HepG2 (cell line): ENCODE data around the gene ESR1. TPM values are rescaled to one million over a fixed set of nuclear protein-coding genes. Genes with fewer than 3 reads are reported as not detected.

Experiments used
- ATAC-seq: fragments of 200-7000 bp; cut with Tn5 transposase; 3 replicates; pipeline ENCODE4 v1.9.1; 2020; ENCODE audit warnings: mild to moderate bottlenecking, moderate library complexity
- BruUV-seq: library from RNA; stranded (reverse); fragments of 400-500 nt; replicated peaks from 2 replicates; lab custom pipeline; 2021; lab: Mats Ljungman, UMichigan
- CTCF ChIA-PET: fragments of 300-600 bp; formaldehyde crosslinking; extraction: SDS; loops from one replicate; lab custom pipeline; 2021; ENCODE audit warnings: low total read pairs, inconsistent platforms, low intra/inter-chr PET ratio; lab: Yijun Ruan, JAX
- POLR2A ChIA-PET: fragments of 350-600 bp; sonication (Branson Sonifier 250); formaldehyde crosslinking; loops from one replicate; lab custom pipeline; 2020; ENCODE audit warnings: antibody characterized with exemption, inconsistent platforms; lab: Yijun Ruan, JAX
- DNase-seq: peaks from one replicate; pipeline ENCODE4 v3.0.0-alpha.2; 2015; ENCODE audit warnings: low spot score
- FAIRE-seq: peaks from 3 replicates; lab custom pipeline; 2011; peaks lifted over from hg19 to GRCh38; lab: Jason Lieb, UNC
- H2AFZ ChIP-seq: one replicate; pipeline ENCODE4 v1.6.1; 2011; ENCODE audit warnings: low read length, inconsistent platforms
- H3K27ac ChIP-seq: fragments of 300-600 bp; 3 replicates; pipeline ENCODE4 v1.8.0; 2011; ENCODE audit warnings: mixed run types, mild to moderate bottlenecking, mixed read lengths, low read length, inconsistent platforms; ENCODE audit not compliant: insufficient read depth; ENCODE audit errors: extremely low read length
- H3K27me3 ChIP-seq, 2 experiments: fragments of 200-600 bp in 1 of 2; 2 replicates in 1 of 2; 3 replicates in 1 of 2; pipeline versions ENCODE4 v1.6.0 to v1.8.0; 2011; ENCODE audit warnings: low read length in 2 of 2, mild to moderate bottlenecking in 2 of 2, moderate library complexity in 2 of 2, inconsistent platforms in 1 of 2; ENCODE audit not compliant: insufficient read depth in 2 of 2, control insufficient read depth in 1 of 2
- H3K36me3 ChIP-seq, 2 experiments: fragments of 200-600 bp in 1 of 2; replicated peaks in 1 of 2; 2 replicates in 1 of 2; 3 replicates in 1 of 2; pipeline versions ENCODE4 v1.5.1 to v1.8.0; 2011; ENCODE audit warnings: low read length in 2 of 2, inconsistent platforms in 1 of 2; ENCODE audit not compliant: insufficient read depth in 2 of 2, control insufficient read depth in 1 of 2
- H3K4me1 ChIP-seq: 2 replicates; pipeline ENCODE4 v1.5.1; 2012; ENCODE audit warnings: low read length, inconsistent platforms; ENCODE audit not compliant: insufficient read depth
- H3K4me2 ChIP-seq: 2 replicates; pipeline ENCODE4 v1.6.0; 2011; ENCODE audit warnings: low read depth, low read length, inconsistent platforms
- H3K4me3 ChIP-seq, 3 experiments: fragments of 200-600 bp in 1 of 3; sonication (generic), shearing (Covaris generic) in 1 of 3; replicated peaks in 1 of 3; 2 replicates each; pipeline ENCODE4 v1.5.1; 2011 to 2016; ENCODE audit warnings: low read length in 3 of 3, inconsistent platforms in 2 of 3, low read depth in 2 of 3, mild to moderate bottlenecking in 2 of 3, control low read depth in 1 of 3, mixed read lengths in 1 of 3; ENCODE audit not compliant: insufficient read depth in 1 of 3
- H3K79me2 ChIP-seq: one replicate; pipeline ENCODE4 v1.6.1; 2011; ENCODE audit warnings: low read length, inconsistent platforms; ENCODE audit not compliant: insufficient read depth
- H3K9ac ChIP-seq: 2 replicates; pipeline ENCODE4 v1.6.0; 2011; ENCODE audit warnings: mild to moderate bottlenecking, low read depth, low read length, inconsistent platforms; ENCODE audit not compliant: insufficient read depth
- H3K9me3 ChIP-seq: 2 replicates; pipeline ENCODE4 v1.5.1; 2012; ENCODE audit warnings: mild to moderate bottlenecking, low read length
- H4K20me1 ChIP-seq: 2 replicates; pipeline ENCODE4 v1.6.0; 2011; ENCODE audit warnings: inconsistent platforms, mild to moderate bottlenecking, low read length, moderate library complexity; ENCODE audit not compliant: insufficient read depth
- CCDC6 ChIP-seq: sonication (generic); formaldehyde crosslinking; IDR thresholded peaks from 2 replicates; pipeline ENCODE4 v1.8.1; 2022; ENCODE audit warnings: mild to moderate bottlenecking, missing genetic modification reagents, moderate library complexity
- CEBPG ChIP-seq: IDR thresholded peaks from 2 replicates; pipeline ENCODE4 v1.6.1; 2016
- DR1 ChIP-seq: sonication (generic); formaldehyde crosslinking; IDR thresholded peaks from 2 replicates; pipeline ENCODE4 v1.8.0; 2021; ENCODE audit warnings: mild to moderate bottlenecking, missing genetic modification reagents, inconsistent platforms
- ELF1 ChIP-seq: sonication (generic); formaldehyde crosslinking; IDR thresholded peaks from 2 replicates; pipeline ENCODE4 v1.4.0; 2020; ENCODE audit warnings: missing genetic modification reagents
- ELF4 ChIP-seq: sonication (generic); formaldehyde crosslinking; IDR thresholded peaks from 2 replicates; pipeline ENCODE4 v1.5.0; 2020; ENCODE audit warnings: missing genetic modification reagents, mild to moderate bottlenecking, moderate library complexity, borderline replicate concordance
- HDAC1 ChIP-seq: sonication (generic); formaldehyde crosslinking; IDR thresholded peaks from 2 replicates; pipeline ENCODE4 v1.5.1; 2020; ENCODE audit warnings: mild to moderate bottlenecking, missing genetic modification reagents
- HIVEP1 ChIP-seq: sonication (generic); formaldehyde crosslinking; IDR thresholded peaks from 2 replicates; pipeline ENCODE4 v1.4.0; 2020; ENCODE audit warnings: mild to moderate bottlenecking, missing genetic modification reagents
- NR2C2 ChIP-seq: sonication (generic); formaldehyde crosslinking; IDR thresholded peaks from 2 replicates; pipeline ENCODE4 v1.4.0; 2020; ENCODE audit warnings: missing genetic modification reagents, mild to moderate bottlenecking, moderate library complexity, borderline replicate concordance
- RAD51 ChIP-seq: fragments of 450-650 bp; IDR thresholded peaks from 2 replicates; pipeline ENCODE4 v1.6.1; 2016; ENCODE audit warnings: borderline replicate concordance
- SIN3A ChIP-seq: IDR thresholded peaks from 2 replicates; pipeline ENCODE4 v1.6.1; 2011; ENCODE audit warnings: low read depth, mild to moderate bottlenecking, control low read depth, low read length, borderline replicate concordance
- SMAD1 ChIP-seq: sonication (generic); formaldehyde crosslinking; IDR thresholded peaks from 2 replicates; pipeline ENCODE4 v1.4.0; 2020; ENCODE audit warnings: missing genetic modification reagents, low read depth, mild to moderate bottlenecking, borderline replicate concordance
- SOX6 ChIP-seq, 2 experiments: fragments of 450-650 bp in 1 of 2; sonication (generic) in 1 of 2; formaldehyde crosslinking in 1 of 2; IDR thresholded peaks; 2 replicates each; pipeline versions ENCODE4 v1.4.0 to v1.6.1; 2017 to 2020; ENCODE audit warnings: antibody characterized with exemption in 1 of 2, mild to moderate bottlenecking in 1 of 2, missing genetic modification reagents in 1 of 2
- ZNF230 ChIP-seq: sonication (generic); formaldehyde crosslinking; IDR thresholded peaks from 2 replicates; pipeline ENCODE4 v1.4.0; 2020; ENCODE audit warnings: mild to moderate bottlenecking, missing genetic modification reagents
- ZNF30 ChIP-seq: sonication (generic); formaldehyde crosslinking; IDR thresholded peaks from 2 replicates; pipeline ENCODE4 v1.5.0; 2020; ENCODE audit warnings: mild to moderate bottlenecking, missing genetic modification reagents
- ZNF703 ChIP-seq: sonication (generic); formaldehyde crosslinking; IDR thresholded peaks from 2 replicates; pipeline ENCODE4 v1.5.1; 2020; ENCODE audit warnings: missing genetic modification reagents, mild to moderate bottlenecking, moderate library complexity, borderline replicate concordance
- ZSCAN30 ChIP-seq: sonication (generic); formaldehyde crosslinking; IDR thresholded peaks from 2 replicates; pipeline ENCODE4 v1.5.0; 2020; ENCODE audit warnings: mild to moderate bottlenecking, missing genetic modification reagents
- in situ Hi-C: cut with HindIII; loops from 2 replicates; pipeline ENCODE4 v1.10.0; 2017; ENCODE audit warnings: low pct_unique_long_range_greater_than_20kb; ENCODE audit not compliant: extremely low pct_ligation_motif_present
- intact Hi-C: fragments of 100-400 bp; cut with micrococcal nuclease; formaldehyde crosslinking; loops from one replicate; pipeline ENCODE4 v1.10.0; 2022; ENCODE audit not compliant: unreplicated experiment
- polyA plus RNA-seq, 8 experiments: library from polyadenylated mRNA; depleted of rRNA in 3 of 8; stranded (reverse) in 7 of 8; unstranded in 1 of 8; fragments of >200 nt; fragmentation: Illumina TruSeq in 4 of 8; extraction: Trizol in 4 of 8; gene quantifications; 2 replicates each; pipeline versions ENCODE4 v1.2.1 to v1.2.3, GENCODE V29; 2011 to 2016; ENCODE audit warnings: low read depth in 4 of 8, missing spikeins in 1 of 8, mixed read lengths in 1 of 8; ENCODE audit not compliant: insufficient read depth in 1 of 8
- total RNA-seq, 5 experiments: library from RNA; depleted of rRNA; stranded (reverse); fragments of >200 nt; fragmentation: Illumina TruSeq; extraction: Trizol; gene quantifications; 2 replicates each; pipeline ENCODE4 v1.2.3, GENCODE V29; 2016; ENCODE audit warnings: low read depth in 1 of 5

ESR1 gene
- total and polyA plus RNA-seq, 2 of the 13 experiments (the other 11 are each of a cell fraction or from before 2014, with no cell fraction given) = not detected

- TF ChIP-seq SOX6 (IDR thresholded peaks at IDR 0.05) = no peak
- no peak for TF ChIP-seq SOX6 (CRISPR knock-in tag; IDR thresholded peaks at IDR 0.05)
- TF ChIP-seq SMAD1 (CRISPR knock-in tag) = no peak
- no peak for TF ChIP-seq DR1 (CRISPR knock-in tag)
- no peak for TF ChIP-seq ZNF30 (CRISPR knock-in tag)
Observed at GRCh38 chr6:152160346-152160745, 352.9 kb downstream of the ESR1 start (continued).

GRCh38 chr6:152161501-152161900 lies 354.0 kb downstream of the ESR1 start:
- Histone ChIP-seq H3K9ac (no peak overlapping the region), H3K79me2 (no peaks in the 10 kb centered on the region), H3K4me2 (no peak overlapping the region), H3K27me3 (no peaks in the 10 kb centered on the region), H3K27ac (no peak overlapping the region), H4K20me1 (no peaks in the 10 kb centered on the region), H3K4me3 (no peak overlapping the region), H2AFZ (no peak overlapping the region), H3K36me3 (no peaks in the 10 kb centered on the region), H3K9me3 (no peaks in the 10 kb centered on the region), H3K4me1 (no peaks in the 10 kb centered on the region)
- FAIRE-seq (no peak), ATAC-seq (no peak), DNase-seq (no peak)
- in situ Hi-C loops (no loop called here), intact Hi-C loops (no loop called here)
- no TSS peak for BruUV-seq
- POLR2A ChIA-PET = interaction anchor here (1.0 kb wide), 1 partner anchor 10 kb away, joined by 3 read pairs; no protein-coding TSS in a partner anchor
- TF ChIP-seq ZSCAN30 (CRISPR knock-in tag) (no peak), CEBPG (CRISPR knock-in tag) (no peak), SIN3A (no peak), NR2C2 (CRISPR knock-in tag) (no peak), ZNF230 (CRISPR knock-in tag) (no peak), HIVEP1 (CRISPR knock-in tag) (no peak), HDAC1 (no peak), ELF4 (CRISPR knock-in tag) (no peak), ZNF703 (CRISPR knock-in tag) (no peak), CCDC6 (CRISPR knock-in tag) (no peak), RAD51 (no peak), ELF1 (CRISPR knock-in tag) (no peak)
- CTCF ChIA-PET = no interaction called here
